GM20000 (cell line): ENCODE measurements around the gene CNOT4.

Experiments used
- DNase-seq: peaks from one replicate; pipeline ENCODE4 v3.0.0; 2012; ENCODE audit warnings: low spot score
- TF ChIP-seq, protein P1 (sequence below): IDR thresholded peaks from 2 replicates; pipeline ENCODE4 v1.5.1; 2012; ENCODE audit warnings: mild to moderate bottlenecking, control low read depth; ENCODE audit errors: extremely low read depth, missing control alignments

Gene CNOT4

DNA sequence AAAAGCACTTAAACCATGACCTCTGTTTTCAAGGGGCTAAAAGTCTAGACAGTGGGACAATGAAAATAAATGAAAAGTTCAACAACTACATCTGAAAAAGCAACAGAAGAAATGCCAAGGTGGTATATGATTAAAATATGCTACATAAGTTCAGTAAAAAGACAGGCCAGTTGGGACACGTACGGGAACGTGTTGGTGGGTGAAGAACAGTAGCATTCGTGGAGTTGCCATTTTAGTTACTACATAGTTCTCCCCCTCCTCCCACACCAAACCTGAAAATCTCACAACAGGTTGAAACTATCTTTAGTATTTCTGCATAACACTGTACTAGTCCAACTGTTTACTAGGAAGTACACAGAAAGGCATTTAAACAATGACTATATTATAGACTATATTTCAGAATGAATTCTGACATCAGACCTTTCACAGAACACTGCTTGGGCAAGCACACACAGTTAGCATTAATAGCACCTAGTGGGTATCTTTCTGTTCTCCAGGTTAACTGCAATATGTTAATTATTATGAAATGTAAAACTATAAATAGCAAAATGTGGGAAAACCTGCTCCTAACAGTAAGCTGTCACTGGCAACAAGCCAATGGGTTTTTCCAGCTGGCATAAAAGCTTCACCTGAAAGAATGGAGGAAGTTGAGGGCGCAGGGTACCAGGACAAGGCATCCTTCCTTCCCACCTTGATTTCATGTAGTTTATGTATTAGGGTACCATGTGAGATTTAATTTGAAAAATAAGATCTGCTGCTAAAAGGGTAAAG lies 141.3 kb downstream of the CNOT4 start:
- DNase-seq, result no peak
- TF ChIP-seq, protein P1, sequence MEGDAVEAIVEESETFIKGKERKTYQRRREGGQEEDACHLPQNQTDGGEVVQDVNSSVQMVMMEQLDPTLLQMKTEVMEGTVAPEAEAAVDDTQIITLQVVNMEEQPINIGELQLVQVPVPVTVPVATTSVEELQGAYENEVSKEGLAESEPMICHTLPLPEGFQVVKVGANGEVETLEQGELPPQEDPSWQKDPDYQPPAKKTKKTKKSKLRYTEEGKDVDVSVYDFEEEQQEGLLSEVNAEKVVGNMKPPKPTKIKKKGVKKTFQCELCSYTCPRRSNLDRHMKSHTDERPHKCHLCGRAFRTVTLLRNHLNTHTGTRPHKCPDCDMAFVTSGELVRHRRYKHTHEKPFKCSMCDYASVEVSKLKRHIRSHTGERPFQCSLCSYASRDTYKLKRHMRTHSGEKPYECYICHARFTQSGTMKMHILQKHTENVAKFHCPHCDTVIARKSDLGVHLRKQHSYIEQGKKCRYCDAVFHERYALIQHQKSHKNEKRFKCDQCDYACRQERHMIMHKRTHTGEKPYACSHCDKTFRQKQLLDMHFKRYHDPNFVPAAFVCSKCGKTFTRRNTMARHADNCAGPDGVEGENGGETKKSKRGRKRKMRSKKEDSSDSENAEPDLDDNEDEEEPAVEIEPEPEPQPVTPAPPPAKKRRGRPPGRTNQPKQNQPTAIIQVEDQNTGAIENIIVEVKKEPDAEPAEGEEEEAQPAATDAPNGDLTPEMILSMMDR, result no peak

DNA sequence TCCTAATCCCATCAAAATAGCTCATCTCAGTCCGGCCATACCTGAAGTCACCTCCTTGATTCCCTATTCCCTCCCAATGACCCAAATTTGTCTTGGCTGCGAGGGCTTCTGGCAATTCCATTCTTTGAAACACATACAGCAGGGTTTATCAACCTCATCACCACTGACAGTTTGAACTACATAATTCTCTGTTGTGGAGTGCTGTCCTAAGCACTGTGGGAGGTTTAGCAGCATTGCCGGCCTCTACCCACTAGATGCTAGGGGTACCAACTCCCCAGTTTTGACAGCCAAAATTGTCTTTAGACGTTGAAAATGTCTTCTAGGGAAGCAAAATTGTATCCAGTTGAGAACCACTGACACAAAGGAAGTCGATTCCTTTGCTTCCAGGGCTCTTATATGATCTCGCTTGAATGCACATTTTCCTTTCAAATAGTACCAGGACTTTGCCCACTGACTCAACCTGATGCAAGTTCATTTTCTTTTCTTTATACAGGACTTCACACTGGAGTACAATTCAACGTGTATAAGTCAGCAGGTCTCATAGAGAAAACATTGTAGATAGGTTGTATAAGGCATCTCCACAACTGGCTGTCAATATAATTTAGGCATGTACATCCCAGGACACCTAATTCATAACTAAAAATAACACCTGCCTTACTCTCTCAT lies 142.9 kb downstream of the CNOT4 start:
- no peak for DNase-seq
- TF ChIP-seq, protein P1, result no peak

DNA sequence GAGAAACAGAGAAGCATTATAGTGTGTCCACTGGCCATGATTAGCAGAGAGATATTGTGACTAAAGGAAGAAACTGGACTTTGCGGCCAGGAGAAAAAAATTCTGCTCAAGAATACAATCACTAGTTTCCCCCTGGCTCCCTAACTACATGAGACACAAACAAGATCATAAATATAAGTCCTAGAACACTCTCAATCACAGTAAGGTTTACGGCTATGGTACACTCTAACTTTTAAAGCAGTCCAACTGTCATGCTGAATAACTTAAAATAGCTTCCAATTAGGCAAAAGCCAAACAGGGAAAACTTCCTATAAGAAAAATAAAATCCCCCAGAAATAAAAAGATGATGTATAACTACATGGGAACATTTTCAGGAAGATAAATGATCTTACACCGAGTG lies 144.2 kb downstream of the CNOT4 start:
- TF ChIP-seq, protein P1, result no peak
- DNase-seq, result no peak

DNA sequence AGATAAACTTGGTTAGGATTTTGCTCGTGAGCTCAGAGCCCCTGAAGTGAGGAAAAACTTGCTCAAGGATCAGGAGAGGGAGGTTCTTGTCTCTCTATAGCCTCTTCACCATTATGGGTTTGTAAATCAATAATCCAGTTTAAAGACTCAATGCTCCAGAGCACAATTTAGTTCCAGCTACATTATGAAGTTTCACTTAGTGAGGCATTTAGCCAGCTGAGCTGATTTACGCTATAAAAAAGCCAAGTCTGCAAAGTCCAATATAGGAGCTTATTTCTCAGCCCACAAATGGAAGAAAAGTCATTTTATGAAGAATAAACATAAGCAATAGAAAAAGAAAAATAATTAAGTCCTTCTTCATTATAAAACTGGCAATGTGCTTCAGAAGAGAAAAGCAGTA lies 145.7 kb downstream of the CNOT4 start:
- TF ChIP-seq, protein P1, result no peak
- no peak for DNase-seq

DNA sequence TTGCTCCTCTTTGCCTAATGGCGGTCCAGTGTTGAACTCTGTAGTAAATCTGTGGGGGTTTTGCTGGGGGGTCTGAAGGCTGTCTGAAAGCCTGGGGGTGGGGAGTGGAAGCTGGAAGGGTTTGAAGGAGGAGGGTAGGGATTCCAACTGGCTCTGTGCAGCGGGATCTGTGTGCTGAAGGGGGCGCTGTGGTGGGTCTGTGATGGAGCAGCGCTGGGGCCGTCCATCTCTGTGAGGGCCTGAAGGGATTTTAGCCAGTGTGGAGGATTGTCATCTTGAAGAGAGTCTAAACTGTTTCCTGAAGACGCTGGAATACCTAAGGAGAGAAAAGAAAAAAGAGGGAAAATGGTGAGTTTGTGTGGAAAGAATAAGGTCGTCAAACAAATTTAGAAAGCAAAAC lies 147.0 kb downstream of the CNOT4 start:
- DNase-seq, result no peak
- TF ChIP-seq, protein P1, result no peak

DNA sequence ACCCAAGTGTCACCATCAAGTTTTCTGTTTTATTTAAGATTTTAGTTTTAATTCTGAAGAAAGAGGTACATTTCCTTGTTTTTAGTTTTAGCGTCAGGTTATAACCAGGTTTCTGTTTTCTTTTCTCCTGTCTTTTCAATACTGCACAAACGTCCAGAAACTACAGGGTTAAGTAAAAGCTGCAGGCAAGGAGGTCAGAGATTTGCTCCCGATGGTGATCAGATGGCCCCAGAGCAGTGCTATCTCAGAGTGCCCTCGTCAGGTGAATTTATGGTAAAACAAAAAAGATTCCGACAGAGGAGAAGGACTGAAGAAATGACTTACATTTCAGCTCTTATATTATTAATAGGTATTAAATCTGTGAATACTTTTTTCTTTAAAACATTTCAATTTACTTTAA lies 148.1 kb downstream of the CNOT4 start:
- TF ChIP-seq, protein P1, result no peak
- DNase-seq, result no peak

DNA sequence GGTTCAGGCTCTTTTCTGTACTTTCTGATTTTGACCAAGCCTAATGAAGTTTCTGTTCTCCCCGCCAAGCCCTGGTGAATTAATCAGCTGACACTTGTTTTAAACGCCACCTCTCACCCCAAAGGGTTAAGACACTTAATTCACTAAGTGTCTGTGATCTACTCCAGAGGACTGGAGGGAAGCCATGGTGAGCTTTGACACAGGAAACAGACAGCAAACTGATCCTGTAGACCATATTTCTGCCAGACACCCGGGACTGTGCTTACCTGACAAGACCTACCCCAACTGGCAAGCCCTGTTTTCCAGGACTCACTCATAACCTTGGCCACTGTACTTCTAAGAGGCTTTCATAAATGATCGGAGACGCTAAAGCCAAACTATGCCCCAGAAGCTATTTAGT lies 150.3 kb downstream of the CNOT4 start:
- TF ChIP-seq, protein P1, result no peak
- DNase-seq, result no peak
